Adrenal gland (tissue), 12 donors: ENCODE results near the gene ITPA. TPM values are rescaled to one million over a fixed set of nuclear protein-coding genes. Genes with fewer than 3 reads are reported as not detected.
A peak's percentile ranks its signal among the peaks of the same experiment; 100 is the strongest.
"Not testable (repeated sequence)": the region's sequence is repeated elsewhere in the genome, so short reads cannot be mapped to it uniquely, and the experiment has no call there.

ENCODE experiments used
- DNase-seq, 7 donors: peaks; one replicate each; pipeline ENCODE4 v3.0.0-alpha.2; 2019 to 2020
- H3K27ac ChIP-seq, 5 donors: fragments of 200-600 bp; sonication (generic) in 4 of 5; 1 replicate in 3 of 5; 2 replicates in 2 of 5; pipeline versions ENCODE4 v1.5.1 to v1.8.0; 2016 to 2020; ENCODE audit warnings: mild to moderate bottlenecking in 1 of 5
- H3K27me3 ChIP-seq: fragments of 200-600 bp; 2 replicates; pipeline ENCODE4 v1.8.0; 2021
- H3K36me3 ChIP-seq, 2 donors: fragments of 200-600 bp; replicated peaks in 1 of 2; 1 replicate in 1 of 2; 2 replicates in 1 of 2; pipeline versions ENCODE4 v1.5.1 to v1.8.0; 2018 to 2022
- H3K4me1 ChIP-seq, 2 donors: fragments of 200-600 bp; replicated peaks in 1 of 2; 1 replicate in 1 of 2; 2 replicates in 1 of 2; pipeline versions ENCODE4 v1.5.1 to v1.8.0; 2018 to 2021
- H3K4me3 ChIP-seq, 4 donors: fragments of 200-600 bp; sonication (generic) in 3 of 4; one replicate each; pipeline ENCODE4 v1.5.1; 2016 to 2018
- H3K9me3 ChIP-seq, 3 donors: fragments of 200-600 bp; sonication (generic) in 1 of 3; replicated peaks in 1 of 3; 1 replicate in 2 of 3; 2 replicates in 1 of 3; pipeline versions ENCODE4 v1.5.1 to v1.8.0; 2016 to 2021
- POLR2A ChIP-seq, 2 donors: fragments of 450-650 bp; IDR thresholded peaks; one replicate each; pipeline ENCODE4 v1.6.1; 2017; ENCODE audit warnings: antibody characterized with exemption in 2 of 2, mild to moderate bottlenecking in 2 of 2, moderate library complexity in 1 of 2
- WGBS, 4 donors: extraction: QIAGEN DNeasy Blood & Tissue Kit in 2 of 4; methylation state at CpG; one replicate each; pipeline versions ENCODE4 v1.1.5 to v1.1.7; 2013 to 2017; 5-methylcytosine and 5-hydroxymethylcytosine counted together
- intact Hi-C, 2 donors: fragments of 100-400 bp; cut with DNase I; formaldehyde crosslinking; loops; one replicate each; pipeline versions ENCODE4 v1.14.1 to v1.15.0; 2022 to 2023
- polyA plus RNA-seq, 3 donors: library from polyadenylated mRNA; stranded (reverse); fragments of 200-250 nt in 2 of 3; fragments of 350-450 nt in 1 of 3; fragmentation: Illumina TruSeq in 1 of 3; extraction: RNeasy Lipid Tissue Mini Kit (QIAGEN cat#74804) in 1 of 3; gene quantifications; one replicate each; pipeline ENCODE4 v1.2.3, GENCODE V29; 2013 to 2014
- total RNA-seq, 9 donors: library from RNA; depleted of rRNA in 4 of 9; stranded (reverse); fragments of >200 nt in 4 of 9; fragments of 120-200 nt in 1 of 9; fragmentation: NEBNext Ultra II Directional in 1 of 9; extraction: Animal tissue kit (Norgen Biotek cat#: 25700) in 1 of 9; gene quantifications; one replicate each; pipeline versions ENCODE4 v1.1.0 to v1.2.4, GENCODE V29; 2013 to 2023
- TF ChIP-seq, protein P1 (sequence below), 6 experiments: fragments of 450-650 bp in 4 of 6; fragments of 200-600 bp in 2 of 6; sonication (generic) in 1 of 6; IDR thresholded peaks; 1 replicate in 5 of 6; 2 replicates in 1 of 6; pipeline versions ENCODE4 v1.5.1 to v1.8.0; 2016 to 2021; ENCODE audit warnings: antibody characterized with exemption in 6 of 6, mild to moderate bottlenecking in 2 of 6, moderate library complexity in 1 of 6
- donor health status: healthy with polysubstance abuse.
- donor health status: Bipolar disorder and iron deficiency.
- donor health status: DM: yes; HTN: yes; CAD: no.
- donor health status: DM: no; HTN: no; CAD: no.
- donor health status: DM: no; HTN: no; CAD: no.
- donor health status: DM: yes; HTN: yes; CAD: no.

Gene ITPA
- total and polyA plus RNA-seq, 12 donors: 29.3 to 182 (median 62.5) TPM

DNA sequence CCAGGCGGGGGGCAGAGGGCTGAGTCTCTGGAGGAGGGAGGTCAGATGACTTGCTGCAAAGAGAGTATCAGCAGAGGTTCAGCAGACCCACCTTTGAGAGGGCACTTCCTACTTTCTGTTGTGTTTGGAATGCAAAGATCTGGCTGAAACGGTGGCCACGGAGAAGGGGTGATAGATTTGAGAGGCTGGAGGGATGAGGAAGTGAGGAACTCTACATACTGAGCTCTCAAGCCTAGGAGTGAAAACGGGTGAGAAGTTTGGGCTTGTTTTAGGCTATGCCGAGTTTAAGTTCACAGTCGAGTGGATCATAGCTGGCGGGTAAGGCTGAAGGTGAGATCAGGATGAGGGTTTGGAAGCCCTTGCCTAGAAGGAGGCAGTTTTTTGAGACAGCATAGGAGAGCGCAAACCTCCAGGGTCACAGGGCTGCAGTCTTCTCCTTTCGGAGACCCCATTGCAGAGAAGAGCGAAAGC, 477 bp upstream of the ITPA start:
- Histone ChIP-seq H3K27ac (peak overlapping the region in 3 of 5 donors; percentile 38 to 91 (median 76)), H3K4me1 (peaks cover 10 to 12% of the 10 kb centered on the region in 2 donors), H3K36me3 (peaks cover 0 to 5% of the 10 kb centered on the region in 2 donors), H3K9me3 (no peaks in the 10 kb centered on the region), H3K4me3 (peak overlapping the region; percentile 50 to 92 (median 91)), H3K27me3 (no peaks in the 10 kb centered on the region)
- no peak for DNase-seq
- intact Hi-C loops: no loop called here
- WGBS, 4 donors: 1 to 9% (median 4%) methylated on average over 6 to 10 of the region's 10 CpGs
- no peak for TF ChIP-seq POLR2A (IDR thresholded peaks at IDR 0.05)
- TF ChIP-seq, protein P1, sequence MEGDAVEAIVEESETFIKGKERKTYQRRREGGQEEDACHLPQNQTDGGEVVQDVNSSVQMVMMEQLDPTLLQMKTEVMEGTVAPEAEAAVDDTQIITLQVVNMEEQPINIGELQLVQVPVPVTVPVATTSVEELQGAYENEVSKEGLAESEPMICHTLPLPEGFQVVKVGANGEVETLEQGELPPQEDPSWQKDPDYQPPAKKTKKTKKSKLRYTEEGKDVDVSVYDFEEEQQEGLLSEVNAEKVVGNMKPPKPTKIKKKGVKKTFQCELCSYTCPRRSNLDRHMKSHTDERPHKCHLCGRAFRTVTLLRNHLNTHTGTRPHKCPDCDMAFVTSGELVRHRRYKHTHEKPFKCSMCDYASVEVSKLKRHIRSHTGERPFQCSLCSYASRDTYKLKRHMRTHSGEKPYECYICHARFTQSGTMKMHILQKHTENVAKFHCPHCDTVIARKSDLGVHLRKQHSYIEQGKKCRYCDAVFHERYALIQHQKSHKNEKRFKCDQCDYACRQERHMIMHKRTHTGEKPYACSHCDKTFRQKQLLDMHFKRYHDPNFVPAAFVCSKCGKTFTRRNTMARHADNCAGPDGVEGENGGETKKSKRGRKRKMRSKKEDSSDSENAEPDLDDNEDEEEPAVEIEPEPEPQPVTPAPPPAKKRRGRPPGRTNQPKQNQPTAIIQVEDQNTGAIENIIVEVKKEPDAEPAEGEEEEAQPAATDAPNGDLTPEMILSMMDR (IDR thresholded peaks at IDR 0.05): no peak

DNA sequence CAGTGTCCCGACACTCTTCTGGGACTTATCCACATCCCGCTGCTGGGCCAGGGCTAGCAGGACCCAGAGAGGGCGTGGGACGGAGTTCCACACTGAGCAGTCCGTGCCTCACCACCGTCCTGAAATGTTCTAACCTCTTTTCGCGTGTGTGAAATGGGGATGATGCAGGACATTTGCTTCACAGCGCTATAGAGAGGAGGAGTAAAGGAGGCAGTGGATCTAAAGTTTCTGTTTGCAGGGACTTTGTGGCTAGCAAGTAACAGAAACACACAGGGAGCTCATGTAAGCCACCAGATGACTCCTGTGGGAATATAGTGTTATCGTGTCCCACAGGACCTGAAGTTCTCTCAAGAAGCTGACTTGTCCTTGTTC, 634 bp downstream of the ITPA start:
- Histone ChIP-seq H3K4me1 (peaks cover 10 to 12% of the 10 kb centered on the region in 2 donors), H3K4me3 (peak overlapping the region; percentile 50 to 92 (median 91)), H3K36me3 (peaks cover 0 to 9% of the 10 kb centered on the region in 2 donors), H3K9me3 (no peaks in the 10 kb centered on the region), H3K27ac (peak overlapping the region in 3 of 5 donors; percentile 38 to 91 (median 76)), H3K27me3 (no peaks in the 10 kb centered on the region)
- DNase-seq: no peak
- TF ChIP-seq, protein P1 (IDR thresholded peaks at IDR 0.05): no peak
- TF ChIP-seq POLR2A (IDR thresholded peaks at IDR 0.05): no peak
- WGBS, 4 donors: 1 to 3% (median 2%) methylated on average over 5 to 10 of the region's 10 CpGs
- intact Hi-C loops: no loop called here

DNA sequence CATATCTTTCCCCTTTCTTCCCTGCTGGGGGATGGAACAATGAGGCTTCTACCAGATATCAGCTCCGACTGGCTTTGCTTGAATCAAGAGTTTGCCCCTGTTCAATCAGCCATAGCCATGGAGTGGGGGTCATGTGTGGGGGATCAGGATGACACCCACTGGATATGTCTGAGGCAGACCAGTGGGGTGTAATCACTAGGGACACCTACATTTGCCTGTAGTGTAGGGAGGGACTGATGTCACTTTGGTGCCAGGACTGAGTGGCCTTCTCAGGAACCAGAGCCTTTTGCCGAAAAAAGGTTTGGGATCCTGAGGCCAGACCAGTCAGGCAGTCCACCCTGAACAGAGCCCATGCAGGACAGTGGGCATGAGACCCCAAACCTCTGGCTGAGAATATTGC, 1.0 kb downstream of the ITPA start:
- WGBS, 4 donors: 50 to 81% (median 76%) methylated on average over 1 to 2 of the region's 2 CpGs
- TF ChIP-seq POLR2A (IDR thresholded peaks at IDR 0.05): no peak
- TF ChIP-seq, protein P1 (IDR thresholded peaks at IDR 0.05): no peak
- peaks cover 10 to 12% of the 10 kb centered on the region in 2 donors for H3K4me1 ChIP-seq
- intact Hi-C loops: no loop called here
- H3K27ac ChIP-seq: no peak overlapping the region
- H3K36me3 ChIP-seq: peaks cover 0 to 10% of the 10 kb centered on the region in 2 donors
- no peaks in the 10 kb centered on the region for H3K9me3 ChIP-seq
- no peaks in the 10 kb centered on the region for H3K27me3 ChIP-seq
- no peak for DNase-seq
- peak overlapping the region in 1 of 4 donors; percentile 92 for H3K4me3 ChIP-seq

DNA sequence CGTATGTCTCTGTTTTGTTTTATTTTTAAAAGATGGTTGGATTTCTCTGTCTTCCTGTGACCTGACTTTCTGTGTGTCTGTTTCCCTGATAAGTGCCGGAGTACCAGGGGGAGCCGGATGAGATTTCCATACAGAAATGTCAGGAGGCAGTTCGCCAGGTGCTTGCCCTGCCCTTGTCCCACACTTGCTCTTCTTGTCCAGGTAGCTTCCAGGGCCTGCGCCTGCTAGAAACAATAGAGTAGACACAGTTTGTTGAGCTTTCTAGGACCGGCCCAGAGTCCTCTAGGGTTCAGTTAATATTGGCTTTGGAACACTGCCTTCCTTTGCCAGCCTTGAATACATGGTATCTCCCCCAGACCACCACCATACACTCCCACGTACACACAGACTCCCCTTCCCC, 3.9 kb downstream of the ITPA start:
- Histone ChIP-seq H3K4me1 (peaks cover 10 to 14% of the 10 kb centered on the region in 2 donors), H3K36me3 (peaks cover 0 to 19% of the 10 kb centered on the region in 2 donors), H3K27me3 (no peaks in the 10 kb centered on the region), H3K4me3 (no peak overlapping the region), H3K27ac (no peak overlapping the region), H3K9me3 (no peaks in the 10 kb centered on the region)
- intact Hi-C loops: no loop called here
- DNase-seq: no peak
- no peak for TF ChIP-seq POLR2A (IDR thresholded peaks at IDR 0.05)
- TF ChIP-seq, protein P1 (IDR thresholded peaks at IDR 0.05): no peak
- 87 to 95% (median 91%) methylated on average over 7 of the region's 7 CpGs for WGBS, 4 donors

DNA sequence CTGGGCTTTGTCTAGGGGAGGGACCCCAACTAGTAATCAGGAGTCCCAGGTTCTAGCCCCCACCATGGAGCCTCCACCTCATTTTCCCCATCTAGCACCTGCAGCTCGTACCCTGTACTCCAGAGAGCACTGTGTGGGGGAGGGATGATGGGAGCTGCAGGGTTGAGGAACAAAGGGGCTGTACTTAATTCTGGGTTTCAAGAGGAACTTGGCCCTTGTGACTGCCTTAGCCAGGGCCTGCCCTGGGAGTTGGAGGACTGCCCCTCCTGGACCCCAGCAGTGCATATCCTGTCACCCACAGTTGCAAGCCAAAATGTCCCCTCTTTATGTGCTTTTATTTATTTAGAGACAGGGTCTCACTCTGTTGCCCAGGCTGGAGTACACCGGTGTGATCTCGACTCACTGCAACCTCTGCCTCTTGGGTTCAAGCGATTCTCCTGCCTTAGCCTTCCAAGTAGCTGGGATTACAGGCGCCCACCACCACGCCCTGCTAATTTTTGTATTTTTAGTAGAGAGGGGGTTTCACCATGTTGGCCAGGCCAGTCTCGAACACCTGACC, 6.1 kb downstream of the ITPA start:
- not testable (repeated sequence) for H3K27ac ChIP-seq, DNase-seq, H3K9me3 ChIP-seq, H3K27me3 ChIP-seq, H3K4me3 ChIP-seq
- Histone ChIP-seq H3K4me1 (peaks cover 0 to 14% of the 10 kb centered on the region in 2 donors), H3K36me3 (peaks cover 0 to 27% of the 10 kb centered on the region in 2 donors)
- intact Hi-C loops: loop anchor here (5.0 kb wide), 2 partner anchors 62 to 102 kb away; no protein-coding TSS in a partner anchor
- 86 to 99% (median 87%) methylated on average over 7 of the region's 7 CpGs for WGBS, 4 donors
